Adrenal gland (tissue), 12 donors: Measurements from ENCODE around the gene ITPK1. TPM values are rescaled to one million over a fixed set of nuclear protein-coding genes. Genes with fewer than 3 reads are reported as not detected.

Experiments
- DNase-seq, 7 donors: peaks; one replicate each; pipeline ENCODE4 v3.0.0-alpha.2; 2019 to 2020
- H3K27ac ChIP-seq, 5 donors: fragments of 200-600 bp; sonication (generic) in 4 of 5; 1 replicate in 3 of 5; 2 replicates in 2 of 5; pipeline versions ENCODE4 v1.5.1 to v1.8.0; 2016 to 2020; ENCODE audit warnings: mild to moderate bottlenecking in 1 of 5
- H3K27me3 ChIP-seq: fragments of 200-600 bp; 2 replicates; pipeline ENCODE4 v1.8.0; 2021
- H3K36me3 ChIP-seq, 2 donors: fragments of 200-600 bp; replicated peaks in 1 of 2; 1 replicate in 1 of 2; 2 replicates in 1 of 2; pipeline versions ENCODE4 v1.5.1 to v1.8.0; 2018 to 2022
- H3K4me1 ChIP-seq, 2 donors: fragments of 200-600 bp; replicated peaks in 1 of 2; 1 replicate in 1 of 2; 2 replicates in 1 of 2; pipeline versions ENCODE4 v1.5.1 to v1.8.0; 2018 to 2021
- H3K4me3 ChIP-seq, 4 donors: fragments of 200-600 bp; sonication (generic) in 3 of 4; one replicate each; pipeline ENCODE4 v1.5.1; 2016 to 2018
- H3K9me3 ChIP-seq, 3 donors: fragments of 200-600 bp; sonication (generic) in 1 of 3; replicated peaks in 1 of 3; 1 replicate in 2 of 3; 2 replicates in 1 of 3; pipeline versions ENCODE4 v1.5.1 to v1.8.0; 2016 to 2021
- CTCF ChIP-seq, 6 experiments: fragments of 450-650 bp in 4 of 6; fragments of 200-600 bp in 2 of 6; sonication (generic) in 1 of 6; IDR thresholded peaks; 1 replicate in 5 of 6; 2 replicates in 1 of 6; pipeline versions ENCODE4 v1.5.1 to v1.8.0; 2016 to 2021; ENCODE audit warnings: antibody characterized with exemption in 6 of 6, mild to moderate bottlenecking in 2 of 6, moderate library complexity in 1 of 6
- POLR2A ChIP-seq, 2 donors: fragments of 450-650 bp; IDR thresholded peaks; one replicate each; pipeline ENCODE4 v1.6.1; 2017; ENCODE audit warnings: antibody characterized with exemption in 2 of 2, mild to moderate bottlenecking in 2 of 2, moderate library complexity in 1 of 2
- WGBS, 4 donors: extraction: QIAGEN DNeasy Blood & Tissue Kit in 2 of 4; methylation state at CpG; one replicate each; pipeline versions ENCODE4 v1.1.5 to v1.1.7; 2013 to 2017; 5-methylcytosine and 5-hydroxymethylcytosine counted together
- intact Hi-C, 2 donors: fragments of 100-400 bp; cut with DNase I; formaldehyde crosslinking; loops; one replicate each; pipeline versions ENCODE4 v1.14.1 to v1.15.0; 2022 to 2023
- polyA plus RNA-seq, 3 donors: library from polyadenylated mRNA; stranded (reverse); fragments of 200-250 nt in 2 of 3; fragments of 350-450 nt in 1 of 3; fragmentation: Illumina TruSeq in 1 of 3; extraction: RNeasy Lipid Tissue Mini Kit (QIAGEN cat#74804) in 1 of 3; gene quantifications; one replicate each; pipeline ENCODE4 v1.2.3, GENCODE V29; 2013 to 2014
- total RNA-seq, 9 donors: library from RNA; depleted of rRNA in 4 of 9; stranded (reverse); fragments of >200 nt in 4 of 9; fragments of 120-200 nt in 1 of 9; fragmentation: NEBNext Ultra II Directional in 1 of 9; extraction: Animal tissue kit (Norgen Biotek cat#: 25700) in 1 of 9; gene quantifications; one replicate each; pipeline versions ENCODE4 v1.1.0 to v1.2.4, GENCODE V29; 2013 to 2023
- donor health status: healthy with polysubstance abuse.
- donor health status: Bipolar disorder and iron deficiency.
- donor health status: DM: yes; HTN: yes; CAD: no.
- donor health status: DM: no; HTN: no; CAD: no.
- donor health status: DM: no; HTN: no; CAD: no.
- donor health status: DM: yes; HTN: yes; CAD: no.

Gene ITPK1
- total and polyA plus RNA-seq, 12 donors, result 28.1 to 182 (median 49.2) TPM

GRCh38 chr14:92982956-92983355 lies 132.8 kb downstream of the ITPK1 start:
- Histone ChIP-seq H3K27ac (no peak overlapping the region), H3K27me3 (no peaks in the 10 kb centered on the region), H3K36me3 (no peaks in the 10 kb centered on the region), H3K4me1 (peaks cover 11% of the 10 kb centered on the region in 2 donors), H3K9me3 (peaks cover 0 to 4% (median 0%) of the 10 kb centered on the region in 3 donors), H3K4me3 (no peak overlapping the region)
- TF ChIP-seq POLR2A (IDR thresholded peaks at IDR 0.05) (no peak), CTCF (IDR thresholded peaks at IDR 0.05) (no peak)
- no peak for DNase-seq
- WGBS, 4 donors, result 85 to 90% (median 86%) methylated on average over 8 of the region's 8 CpGs
- intact Hi-C loops, result no loop called here

GRCh38 chr14:92981726-92982125 lies 134.0 kb downstream of the ITPK1 start:
- no peak for TF ChIP-seq CTCF (IDR thresholded peaks at IDR 0.05)
- no peak for TF ChIP-seq POLR2A (IDR thresholded peaks at IDR 0.05)
- Histone ChIP-seq H3K4me3 (no peak overlapping the region), H3K9me3 (peaks cover 0 to 4% (median 0%) of the 10 kb centered on the region in 3 donors), H3K27ac (no peak overlapping the region), H3K4me1 (peaks cover 10 to 11% of the 10 kb centered on the region in 2 donors), H3K27me3 (no peaks in the 10 kb centered on the region), H3K36me3 (no peaks in the 10 kb centered on the region)
- no peak for DNase-seq
- intact Hi-C loops, result no loop called here
- WGBS, 4 donors, result 96 to 99% (median 98%) methylated on average over 5 to 8 of the region's 8 CpGs

GRCh38 chr14:92980866-92981265 lies 134.9 kb downstream of the ITPK1 start:
- no peak overlapping the region for H3K27ac ChIP-seq
- TF ChIP-seq POLR2A (IDR thresholded peaks at IDR 0.05), result no peak
- no peak for TF ChIP-seq CTCF (IDR thresholded peaks at IDR 0.05)
- no peak for DNase-seq
- intact Hi-C loops, result no loop called here
- H3K36me3 ChIP-seq, result no peaks in the 10 kb centered on the region
- 98 to 100% (median 100%) methylated on average over 4 of the region's 4 CpGs for WGBS, 4 donors
- H3K4me3 ChIP-seq, result no peak overlapping the region
- peaks cover 1 to 2% of the 10 kb centered on the region in 2 donors for H3K4me1 ChIP-seq
- H3K27me3 ChIP-seq, result no peaks in the 10 kb centered on the region
- peaks cover 0 to 4% (median 0%) of the 10 kb centered on the region in 3 donors for H3K9me3 ChIP-seq

GRCh38 chr14:92978229-92979021 lies 137.3 kb downstream of the ITPK1 start:
- no peaks in the 10 kb centered on the region for H3K36me3 ChIP-seq

More at GRCh38 chr14:92978229-92979021, 137.3 kb downstream of the ITPK1 start:
- Histone ChIP-seq H3K4me1 (no peaks in the 10 kb centered on the region), H3K27ac (no peak overlapping the region), H3K9me3 (peaks cover 0 to 4% (median 0%) of the 10 kb centered on the region in 3 donors), H3K4me3 (no peak overlapping the region), H3K27me3 (no peaks in the 10 kb centered on the region)
- TF ChIP-seq POLR2A (IDR thresholded peaks at IDR 0.05) (no peak), CTCF (IDR thresholded peaks at IDR 0.05) (no peak)
- no peak for DNase-seq
- 77 to 88% (median 86%) methylated on average over 4 of the region's 4 CpGs for WGBS, 4 donors
- intact Hi-C loops, result no loop called here
